Right renal cortex interstitium (tissue), 3 donors: ENCODE data around the gene MUCL3. TPM values are rescaled to one million over a fixed set of nuclear protein-coding genes. Genes with fewer than 3 reads are reported as not detected.
A peak's percentile ranks its signal among the peaks of the same experiment; 100 is the strongest.
"Not testable (repeated sequence)": the region's sequence is repeated elsewhere in the genome, so short reads cannot be mapped to it uniquely, and the experiment has no call there.

Source experiments
- DNase-seq, 3 donors: peaks; one replicate each; pipeline ENCODE4 v3.0.0-alpha.2; 2013; ENCODE audit warnings: low read depth in 3 of 3, low spot score in 2 of 3
- polyA plus RNA-seq, 3 donors: library from polyadenylated mRNA; unstranded; fragments of 120-200 nt; gene quantifications; one replicate each; pipeline ENCODE4 v1.2.1, GENCODE V29; 2013; ENCODE audit not compliant: insufficient read length in 3 of 3

The MUCL3 gene
- polyA plus RNA-seq, 3 donors, result 0.03 to 0.07 (median 0.06) TPM

GRCh38 chr6:30979141-30979540 is 38.4 kb downstream of the MUCL3 start:
- DNase-seq, result no peak

- no peak for DNase-seq
These were observed 38.9 kb downstream of the MUCL3 start for GRCh38 chr6:30979690-30980089.

- DNase-seq, result peak; percentile 36 to 40 (median 37)
These were observed 41.4 kb downstream of the MUCL3 start for GRCh38 chr6:30981942-30982772.

- no peak for DNase-seq
These were observed 42.7 kb downstream of the MUCL3 start, which contains the start of gene MUC21 for GRCh38 chr6:30983439-30983838. Gene MUC21, plus strand, starts transcription at chr6:30983718. Its CDS starts 241 bp downstream, at chr6:30983959.

GRCh38 chr6:30985490-30985889 is 44.7 kb downstream of the MUCL3 start:
- DNase-seq, result no peak

GRCh38 chr6:30987304-30987703 is 46.5 kb downstream of the MUCL3 start:
- DNase-seq, result no peak

- no peak for DNase-seq
These were observed 47.5 kb downstream of the MUCL3 start for GRCh38 chr6:30988209-30988825.

GRCh38 chr6:30990422-30991086 is 49.8 kb downstream of the MUCL3 start:
- DNase-seq, result no peak

GRCh38 chr6:30991891-30992290 is 51.1 kb downstream of the MUCL3 start:
- DNase-seq, result no peak

GRCh38 chr6:30997301-30997700 is 56.5 kb downstream of the MUCL3 start:
- no peak for DNase-seq

- no peak for DNase-seq
These were observed 58.0 kb downstream of the MUCL3 start for GRCh38 chr6:30998785-30999184.

- DNase-seq, result not testable (repeated sequence)
These were observed 59.5 kb downstream of the MUCL3 start for GRCh38 chr6:31000067-31000860.

- DNase-seq, result no peak
These were observed 60.6 kb downstream of the MUCL3 start for GRCh38 chr6:31001281-31001888.

- DNase-seq, result no peak
These were observed 61.7 kb downstream of the MUCL3 start for GRCh38 chr6:31002471-31002870.

Other genes with a start within 250 kb of the MUCL3 start
- gene NRM, start 250.0 kb upstream of the MUCL3 start, polyA plus RNA-seq, result 10 to 100 TPM; 32.5 to 33.4 (median 33.0) TPM
- gene MDC1, start 223.7 kb upstream of the MUCL3 start, polyA plus RNA-seq, result 10 to 100 TPM; 33.5 to 43.4 (median 35.6) TPM
- gene TUBB, start 220.6 kb upstream of the MUCL3 start, polyA plus RNA-seq, result 1,000 to 10,000 TPM; 1,231 to 1,298 (median 1,262) TPM
- gene FLOT1, start 198.3 kb upstream of the MUCL3 start, polyA plus RNA-seq, result 100 to 1,000 TPM; 134 to 154 (median 141) TPM
- 10 to 100 TPM; 17.9 to 24.5 (median 23.3) TPM for gene IER3, start 196.4 kb upstream of the MUCL3 start, polyA plus RNA-seq
- gene DDR1, start 56.5 kb upstream of the MUCL3 start, polyA plus RNA-seq, result 100 to 1,000 TPM; 139 to 163 (median 149) TPM
- 10 to 100 TPM; 36.1 to 44.6 (median 37.2) TPM for gene GTF2H4, start 32.8 kb upstream of the MUCL3 start, polyA plus RNA-seq
- gene VARS2, start 26.7 kb upstream of the MUCL3 start, polyA plus RNA-seq, result 10 to 100 TPM; 25.6 to 35.0 (median 30.1) TPM
- 1 to 10 TPM in 2 of 3 donors, under 1 TPM in 1; 0.29 to 1.2 (median 1.1) TPM for gene SFTA2, start 8.8 kb upstream of the MUCL3 start, polyA plus RNA-seq
- gene MUC21, start 42.7 kb downstream of the MUCL3 start, polyA plus RNA-seq, result not detected
- not detected for gene MUC22, start 69.5 kb downstream of the MUCL3 start, polyA plus RNA-seq
- gene C6orf15, start 171.6 kb downstream of the MUCL3 start, polyA plus RNA-seq, result not detected
- under 1 TPM in 2 of 3 donors, not detected in 1; 0.14 to 0.40 TPM for gene PSORS1C1, start 173.8 kb downstream of the MUCL3 start, polyA plus RNA-seq
- not detected for gene CDSN, start 179.5 kb downstream of the MUCL3 start, polyA plus RNA-seq
- gene PSORS1C2, start 198.1 kb downstream of the MUCL3 start, polyA plus RNA-seq, result not detected
- 10 to 100 TPM; 24.2 to 25.2 (median 25.1) TPM for gene CCHCR1, start 216.8 kb downstream of the MUCL3 start, polyA plus RNA-seq
- 10 to 100 TPM; 16.5 to 19.9 (median 17.8) TPM for gene TCF19, start 217.6 kb downstream of the MUCL3 start, polyA plus RNA-seq
- gene POU5F1, start 229.7 kb downstream of the MUCL3 start, polyA plus RNA-seq, result 1 to 10 TPM; 1.2 to 2.5 (median 2.2) TPM